ENCODE data around the gene RFX7.

Gene RFX7

GRCh38 chr15:56128081-56128480 lies 115.6 kb downstream of the RFX7 start:
- CTCF ChIA-PET: no interaction called here
- no peak for TF ChIP-seq CTCF (conservative IDR thresholded peaks at IDR 0.05; ENCODE audit: low read depth)
- H3K27ac ChIP-seq: no peak overlapping the region
- POLR2A ChIA-PET (ENCODE audit: low non-redundant PET): no interaction called here
- DNase-seq (ENCODE audit: low spot score): no peak

GRCh38 chr15:56126409-56126808 lies 117.3 kb downstream of the RFX7 start:
- no peak overlapping the region for H3K27ac ChIP-seq
- ChIA-PET POLR2A (ENCODE audit: low non-redundant PET) (no interaction called here), CTCF (interaction anchor here (0.7 kb wide), 1 partner anchor 22 kb away, joined by 3 read pairs; no protein-coding TSS in a partner anchor)
- no peak for TF ChIP-seq CTCF (conservative IDR thresholded peaks at IDR 0.05; ENCODE audit: low read depth)
- no peak for DNase-seq (ENCODE audit: low spot score)

- no peak overlapping the region for H3K27ac ChIP-seq
- ChIA-PET POLR2A (ENCODE audit: low non-redundant PET) (no interaction called here), CTCF (no interaction called here)
- DNase-seq (ENCODE audit: low spot score): no peak
- no peak for TF ChIP-seq CTCF (conservative IDR thresholded peaks at IDR 0.05; ENCODE audit: low read depth)
These were observed 119.3 kb downstream of the RFX7 start for GRCh38 chr15:56124391-56124790.

- no peak overlapping the region for H3K27ac ChIP-seq
- ChIA-PET CTCF (interaction anchor here (0.8 kb wide), 1 partner anchor 1494 kb away, joined by 3 read pairs; no protein-coding TSS in a partner anchor), POLR2A (ENCODE audit: low non-redundant PET) (no interaction called here)
- no peak for DNase-seq (ENCODE audit: low spot score)
- TF ChIP-seq CTCF (conservative IDR thresholded peaks at IDR 0.05; ENCODE audit: low read depth): no peak
These were observed 137.8 kb downstream of the RFX7 start for GRCh38 chr15:56105855-56106254.

GRCh38 chr15:56102441-56102840 lies 141.2 kb downstream of the RFX7 start:
- DNase-seq (ENCODE audit: low spot score): no peak
- TF ChIP-seq CTCF (conservative IDR thresholded peaks at IDR 0.05; ENCODE audit: low read depth): no peak
- no peak overlapping the region for H3K27ac ChIP-seq
- CTCF ChIA-PET: no interaction called here
- POLR2A ChIA-PET (ENCODE audit: low non-redundant PET): no interaction called here

- TF ChIP-seq CTCF (conservative IDR thresholded peaks at IDR 0.05; ENCODE audit: low read depth): no peak
- DNase-seq (ENCODE audit: low spot score): no peak
- POLR2A ChIA-PET (ENCODE audit: low non-redundant PET): no interaction called here
- CTCF ChIA-PET: no interaction called here
- no peak overlapping the region for H3K27ac ChIP-seq
These were observed 144.4 kb downstream of the RFX7 start for GRCh38 chr15:56099311-56099710.
